Limb (tissue), 2 donors: Measurements from ENCODE around the gene PPA1.
"Not testable (repeated sequence)": the region's sequence is repeated elsewhere in the genome, so short reads cannot be mapped to it uniquely, and the experiment has no call there.

Experiments used
- DNase-seq, 2 donors: peaks; one replicate each; pipeline ENCODE4 v3.0.0-alpha.2; 2016; ENCODE audit errors: extremely low spot score in 2 of 2

The PPA1 gene

DNA sequence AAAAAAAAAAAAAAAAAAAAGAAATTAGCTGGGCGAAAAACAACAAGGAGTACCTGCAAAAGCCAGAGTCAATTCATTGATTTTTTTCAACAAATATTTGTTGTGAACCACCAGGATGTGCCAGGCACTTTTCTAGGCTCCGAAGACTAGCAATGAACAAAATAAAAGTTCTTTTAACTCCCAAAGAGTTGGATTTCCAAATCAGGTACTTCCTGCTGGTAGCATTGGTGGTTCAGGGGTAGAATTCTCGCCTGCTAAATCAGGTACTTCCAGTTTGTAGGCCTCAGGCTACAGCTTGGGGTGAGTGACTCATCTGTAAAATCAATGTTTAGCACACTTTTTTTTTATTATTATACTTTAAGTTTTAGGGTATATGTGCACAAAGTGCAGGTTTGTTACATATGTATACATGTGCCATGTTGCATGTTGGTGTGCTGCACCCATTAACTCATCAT is 10.9 kb downstream of the PPA1 start:
- DNase-seq, result no peak

DNA sequence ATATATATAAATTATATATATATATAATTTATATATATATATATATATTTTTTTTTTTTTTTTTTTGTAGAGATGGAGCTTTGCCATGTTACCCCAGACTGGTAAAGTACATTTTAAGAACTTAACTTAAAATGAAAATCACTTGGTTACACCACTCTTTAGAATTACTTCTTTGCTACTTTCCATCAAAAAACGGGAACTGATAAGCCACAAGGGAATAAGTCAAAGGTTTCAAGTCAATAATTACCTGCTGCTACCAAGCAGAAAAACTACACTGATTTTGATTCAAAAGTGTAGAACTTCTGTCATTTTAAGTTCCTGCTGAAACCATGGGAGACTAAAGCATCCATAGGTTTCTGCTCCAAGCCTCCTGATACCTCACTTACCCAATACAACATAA is 12.2 kb downstream of the PPA1 start:
- DNase-seq, result no peak

DNA sequence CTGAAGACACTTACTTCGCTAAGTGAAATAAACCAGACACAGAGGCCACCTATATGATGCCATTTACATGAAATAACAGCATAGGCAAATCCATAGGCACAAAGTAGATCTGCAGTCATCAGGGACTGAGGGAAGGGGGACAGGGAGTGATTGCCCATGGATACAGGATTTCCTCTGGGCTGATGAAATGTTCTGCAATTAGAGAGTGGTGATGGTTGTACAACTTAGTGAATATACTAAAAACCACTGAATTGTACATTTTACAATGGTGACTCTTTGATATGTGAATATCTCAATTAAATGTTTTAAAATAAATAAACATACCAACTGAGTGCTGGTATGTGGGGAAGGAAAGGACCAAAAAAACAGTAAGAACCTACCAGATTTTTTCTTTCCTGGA is 20.4 kb downstream of the PPA1 start:
- no peak for DNase-seq

DNA sequence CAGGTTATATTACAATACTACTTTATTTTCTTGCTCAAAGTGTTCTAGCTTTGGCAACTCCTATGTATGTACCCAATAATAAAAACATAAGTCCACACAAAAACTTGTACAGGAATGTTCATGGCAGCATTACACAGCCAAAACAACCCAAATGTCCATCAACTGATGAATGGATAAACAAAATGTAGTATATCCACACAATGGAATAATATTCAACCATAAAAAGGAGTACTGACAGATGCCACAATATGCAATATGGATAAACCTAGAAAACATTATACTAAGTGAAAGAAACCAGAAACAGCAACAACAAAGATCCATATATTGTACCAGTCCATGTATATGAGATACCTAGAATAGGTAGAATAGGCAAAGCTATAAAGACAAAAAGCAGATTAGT is 21.0 kb downstream of the PPA1 start:
- no peak for DNase-seq

DNA sequence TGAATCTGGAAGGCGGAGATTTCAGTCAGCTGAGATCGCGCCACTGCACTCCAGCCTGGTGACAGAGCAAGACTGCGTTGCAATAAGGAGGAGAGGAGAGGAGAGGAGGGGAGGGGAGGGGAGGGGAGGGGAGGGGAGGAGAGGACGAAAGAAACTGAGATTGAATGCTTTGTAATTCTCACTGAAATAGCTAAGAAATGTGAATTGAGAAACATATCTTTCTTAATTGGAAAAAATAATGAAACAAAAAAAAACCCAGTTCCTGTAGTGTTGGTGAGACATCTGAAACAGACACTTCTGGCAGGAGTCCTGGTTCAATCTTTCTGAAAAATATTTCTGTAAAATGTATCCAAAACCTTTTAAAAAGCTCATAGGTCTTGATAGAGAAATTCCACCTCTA is 26.5 kb downstream of the PPA1 start:
- no peak for DNase-seq

DNA sequence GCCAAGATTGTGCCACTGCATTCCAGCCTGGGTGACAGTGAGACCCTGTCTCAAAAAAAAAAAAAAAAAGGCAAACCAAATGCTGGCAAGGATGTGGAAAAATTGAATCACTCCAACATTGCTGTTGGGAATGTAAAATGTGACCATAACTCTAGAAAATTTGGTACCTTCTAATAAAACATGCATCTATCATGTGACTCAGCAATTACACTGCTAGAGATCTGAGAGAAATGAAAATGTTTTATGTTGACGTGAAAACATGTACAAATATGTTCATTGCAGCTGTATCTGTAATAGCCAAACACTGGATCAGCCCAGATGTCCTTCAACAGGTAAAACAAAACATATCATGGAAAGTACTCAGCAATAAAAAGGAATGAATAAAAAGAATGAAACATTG is 32.1 kb downstream of the PPA1 start:
- no peak for DNase-seq

DNA sequence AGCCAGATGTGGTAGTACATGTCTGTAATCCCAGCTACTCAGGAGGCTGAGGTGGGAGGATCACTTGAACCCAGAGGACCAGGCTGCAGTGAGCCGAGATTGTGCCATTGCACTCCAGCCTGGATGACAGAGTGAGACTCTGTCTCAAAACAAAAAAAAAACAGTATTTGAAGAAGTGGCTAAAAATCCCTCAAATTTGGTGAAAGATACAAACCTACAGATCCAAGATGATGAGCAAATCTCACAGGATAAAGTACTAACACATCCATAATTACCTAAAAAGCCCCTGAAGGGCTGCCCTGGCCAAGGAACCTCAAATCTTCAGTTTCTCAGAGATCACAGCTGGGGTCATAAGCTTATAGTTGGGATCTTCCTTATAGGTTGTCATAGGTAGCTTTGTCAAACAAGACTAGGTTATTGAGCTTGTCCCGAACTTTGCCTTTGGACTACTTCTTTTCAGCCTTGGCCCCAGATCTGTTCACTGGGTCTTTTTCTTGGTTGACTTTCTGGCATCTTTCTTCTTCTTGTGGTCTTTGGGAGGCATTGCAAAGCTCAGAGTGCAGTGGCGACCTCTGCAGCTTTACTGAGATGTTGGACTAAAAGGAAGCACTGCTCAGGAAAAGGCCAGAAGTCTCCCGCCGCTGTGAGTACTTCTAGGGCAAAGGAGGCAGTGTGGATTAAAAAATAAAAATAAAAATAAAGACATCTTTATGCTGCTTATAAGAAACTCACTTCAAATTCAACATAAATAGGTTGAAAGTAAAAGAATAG is 34.3 kb downstream of the PPA1 start:
- no peak for DNase-seq

DNA sequence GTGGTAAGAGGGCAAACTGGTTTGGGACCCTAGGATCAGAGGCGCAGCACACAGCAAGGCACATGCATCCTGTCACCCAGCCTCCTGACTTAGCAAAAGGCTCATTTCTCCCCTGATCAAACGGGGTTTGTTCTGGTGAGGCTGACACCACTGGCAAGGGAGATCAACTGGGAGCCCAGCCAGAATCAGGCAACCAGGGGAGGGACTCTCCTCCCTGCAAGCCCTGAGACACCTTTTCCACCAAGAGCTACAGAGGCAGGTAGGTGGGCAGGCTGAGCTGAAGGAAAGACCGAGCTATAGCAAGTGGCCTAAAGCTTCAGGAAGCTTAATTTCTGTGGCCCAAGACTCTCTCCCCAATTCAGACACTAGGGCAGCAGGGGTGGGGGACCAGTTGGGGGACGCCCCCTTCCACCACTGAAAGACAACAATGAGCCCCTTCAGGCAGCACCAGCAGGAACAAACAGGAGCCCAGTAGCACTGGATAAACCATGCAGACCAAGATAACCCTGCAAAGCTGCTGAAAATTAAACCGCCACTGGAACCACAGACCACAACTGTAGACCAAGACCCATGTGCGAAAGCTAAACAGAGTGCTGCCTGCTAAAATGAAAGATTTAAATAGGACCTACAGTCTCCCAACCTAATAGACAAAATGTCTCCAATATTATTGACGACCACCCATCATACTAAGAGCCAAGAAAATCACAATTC is 35.8 kb downstream of the PPA1 start:
- DNase-seq, result no peak

DNA sequence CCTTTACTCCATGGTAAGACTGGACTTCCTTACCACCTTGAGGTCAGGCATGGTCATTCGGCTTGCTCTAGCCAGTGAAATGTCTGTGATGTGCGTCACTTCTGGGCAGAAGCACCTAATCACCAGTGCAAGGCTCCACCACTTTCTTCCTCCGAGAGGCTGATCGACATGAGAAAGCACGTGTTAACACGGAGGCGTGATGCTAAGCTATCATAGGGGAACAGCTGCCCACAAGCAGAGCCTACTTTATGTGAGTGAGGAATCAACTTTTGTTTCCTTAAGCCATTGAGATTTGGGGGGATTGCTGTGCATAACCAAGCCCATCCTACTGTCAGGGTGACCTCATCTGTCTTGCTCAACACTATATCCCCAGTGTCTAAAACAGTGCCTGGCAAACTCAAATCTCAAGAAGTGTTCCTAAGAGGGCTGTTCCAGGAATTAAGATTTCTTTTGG is 39.8 kb downstream of the PPA1 start:
- DNase-seq, result no peak

DNA sequence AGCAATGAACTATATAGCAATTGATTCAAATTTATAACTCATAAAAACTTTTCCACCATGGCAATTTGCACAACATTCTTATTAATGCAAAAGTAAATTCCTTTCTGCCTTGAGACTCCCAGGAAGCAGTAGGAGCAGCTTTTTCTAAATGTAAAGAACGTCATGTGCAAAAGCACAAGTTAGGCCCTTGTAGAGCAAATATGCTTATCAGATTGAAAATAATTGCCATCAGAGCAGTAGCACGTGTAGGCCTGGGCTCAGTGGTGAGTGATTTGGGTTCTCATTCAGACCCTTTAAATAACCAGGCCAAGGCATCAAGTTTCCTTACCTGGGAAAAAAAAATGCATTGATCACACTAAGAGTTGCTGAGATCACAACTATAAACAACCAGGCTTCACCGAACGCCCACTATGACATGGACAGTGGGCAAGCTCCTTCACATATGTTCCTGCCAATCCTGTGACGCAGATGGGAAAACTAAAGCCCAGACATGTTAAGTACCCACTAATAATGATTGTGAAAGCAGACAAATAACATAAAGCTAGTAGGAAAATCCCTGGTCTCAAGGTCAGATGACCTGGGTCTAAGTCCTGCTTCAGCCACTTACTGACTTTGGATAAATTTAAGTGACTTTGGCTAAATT is 40.8 kb downstream of the PPA1 start:
- DNase-seq, result no peak

DNA sequence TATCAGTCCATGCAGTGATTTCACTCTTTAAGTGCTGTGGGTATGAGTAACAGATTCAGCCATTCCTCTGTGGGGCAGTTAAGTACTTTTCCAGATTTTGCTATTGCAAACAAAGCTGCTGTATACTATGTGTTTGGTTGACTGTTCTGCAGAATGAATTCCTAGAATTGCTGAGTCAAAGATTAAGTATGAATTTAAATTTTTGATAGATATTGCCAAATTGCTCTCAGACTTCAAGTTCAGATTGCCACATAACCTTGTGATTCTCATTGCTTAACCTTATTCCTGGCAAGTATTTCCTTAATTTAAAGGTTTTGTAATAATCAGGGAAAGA is 41.3 kb downstream of the PPA1 start:
- peak in 1 of 2 donors; percentile 36 for DNase-seq

DNA sequence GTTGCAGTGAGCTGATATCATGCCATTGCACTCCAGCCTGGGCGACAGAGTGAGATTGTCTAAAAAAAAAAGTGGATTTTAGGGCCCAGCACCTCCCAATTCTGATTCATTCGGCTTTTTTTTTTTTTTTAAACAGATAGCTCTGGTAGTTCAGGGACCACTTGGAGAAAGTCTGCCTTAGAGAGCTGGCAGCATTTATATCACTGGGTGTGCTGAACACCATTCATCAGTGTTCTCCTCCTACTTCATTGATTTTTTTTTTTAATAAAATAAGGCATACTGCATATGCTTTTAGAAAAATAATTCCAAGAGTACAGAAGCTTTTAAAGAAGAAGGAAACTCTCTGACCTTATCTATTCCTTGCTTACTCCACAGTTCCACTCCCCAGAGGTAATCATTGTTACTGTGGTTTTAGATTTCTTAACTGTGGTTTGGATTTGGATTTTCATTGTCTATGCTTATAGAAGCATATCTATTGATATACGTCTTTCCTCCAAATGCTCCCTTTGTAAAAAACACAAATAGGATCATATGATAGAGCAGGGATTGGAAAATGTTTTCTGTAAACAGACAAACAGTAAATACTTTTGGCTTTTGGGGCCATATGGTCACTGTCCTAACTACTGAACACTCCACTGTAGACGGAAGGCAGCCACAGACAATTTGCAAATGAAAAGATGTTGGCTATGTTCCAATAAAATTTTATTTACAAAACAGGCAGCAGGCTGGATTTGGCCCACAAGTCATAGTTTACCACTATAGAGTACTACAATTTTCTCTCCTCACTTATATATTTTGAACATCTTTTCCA is 41.9 kb downstream of the PPA1 start:
- no peak for DNase-seq

DNA sequence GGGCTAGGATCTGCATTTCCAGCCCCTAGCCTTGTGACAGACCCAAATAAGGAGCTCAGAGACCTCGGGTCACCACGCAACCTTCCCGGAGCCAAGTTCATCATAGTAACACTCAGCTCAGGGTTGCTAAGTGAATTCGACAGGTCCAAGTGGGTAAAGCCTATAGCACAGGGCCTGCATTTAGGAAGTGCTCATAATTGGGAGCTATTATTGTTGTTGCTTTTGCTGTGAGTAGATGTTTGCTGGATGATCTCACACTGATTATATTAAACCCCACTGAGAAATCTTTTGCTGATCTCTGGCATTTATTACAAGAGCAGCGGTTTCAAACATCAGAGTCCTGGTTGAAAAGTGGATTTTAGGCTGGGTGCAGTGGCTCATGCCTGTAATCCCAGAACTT is 42.6 kb downstream of the PPA1 start:
- no peak for DNase-seq

DNA sequence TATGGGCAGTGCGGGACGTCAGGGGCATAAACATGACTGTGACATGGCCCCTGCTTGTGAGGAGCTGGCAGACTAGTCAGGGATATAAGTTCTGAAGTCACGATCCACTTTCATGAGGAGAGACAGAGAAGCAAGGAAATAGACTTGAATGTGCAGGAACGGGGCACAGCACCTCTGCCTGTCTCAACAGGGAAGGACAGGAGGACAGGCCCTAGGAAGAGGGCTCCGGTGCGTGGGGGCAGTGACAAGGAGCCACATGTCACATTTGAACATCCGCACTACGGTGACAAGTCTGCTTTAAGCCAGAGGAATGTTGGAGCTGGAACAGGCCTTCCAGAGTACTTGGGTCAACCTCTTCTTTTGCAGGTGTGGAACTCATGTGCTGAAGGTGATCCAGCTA is 43.1 kb downstream of the PPA1 start:
- no peak for DNase-seq

DNA sequence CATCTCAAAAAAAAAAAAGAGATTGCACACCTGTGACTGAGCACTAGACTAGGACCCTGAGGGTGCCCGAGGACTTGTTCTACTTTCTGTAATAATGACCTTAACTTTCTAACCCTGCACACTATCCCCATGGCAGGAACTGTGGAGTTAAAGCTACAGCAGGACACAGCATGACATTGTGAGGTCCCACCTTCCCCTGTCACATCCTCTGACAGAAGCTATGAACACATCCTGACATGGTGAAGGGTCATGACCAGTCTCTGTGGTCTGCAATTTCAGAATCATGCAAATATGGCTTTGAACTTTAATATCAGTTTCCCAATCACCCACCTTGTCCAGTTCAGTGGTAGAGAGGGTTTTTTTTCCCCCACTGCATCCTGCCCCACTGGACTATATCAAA is 44.5 kb downstream of the PPA1 start:
- DNase-seq, result no peak

DNA sequence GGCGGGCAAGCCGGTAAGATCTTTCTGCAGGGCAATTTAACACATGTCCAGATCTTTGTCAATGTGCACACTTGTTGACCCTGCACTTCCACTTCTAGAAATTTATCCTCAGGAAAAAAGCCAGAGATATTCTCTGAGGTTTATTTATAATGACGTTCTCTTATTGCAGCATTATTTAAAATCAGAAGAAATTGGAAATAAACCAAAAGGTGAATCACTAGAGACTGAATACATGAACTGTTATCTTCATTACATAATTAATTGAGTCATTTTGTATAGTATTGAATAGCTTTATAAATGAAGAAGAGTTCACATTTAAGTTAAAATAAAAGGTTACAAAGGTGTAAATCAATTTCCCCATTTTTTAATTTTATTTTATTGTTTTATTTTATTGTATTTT is 46.7 kb downstream of the PPA1 start:
- no peak for DNase-seq

DNA sequence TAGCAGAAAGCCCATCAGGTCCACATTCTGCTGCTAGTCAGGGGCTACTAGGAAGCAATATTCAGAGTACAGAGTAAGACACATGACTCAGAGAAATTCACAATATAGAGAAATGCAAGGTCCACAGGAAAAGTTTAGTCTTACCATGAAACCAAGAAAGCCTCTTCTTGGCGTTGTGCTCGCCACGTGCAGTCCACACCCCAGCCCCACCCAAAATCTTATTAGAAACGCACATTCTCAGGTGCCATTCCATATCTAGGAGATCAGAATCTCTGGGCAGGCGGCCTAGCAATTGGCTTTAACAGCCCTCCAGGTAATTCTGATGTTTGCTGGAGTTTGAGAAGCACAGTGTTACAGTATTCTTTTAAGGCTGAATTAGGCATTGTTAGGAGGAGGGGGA is 47.1 kb downstream of the PPA1 start:
- no peak for DNase-seq

DNA sequence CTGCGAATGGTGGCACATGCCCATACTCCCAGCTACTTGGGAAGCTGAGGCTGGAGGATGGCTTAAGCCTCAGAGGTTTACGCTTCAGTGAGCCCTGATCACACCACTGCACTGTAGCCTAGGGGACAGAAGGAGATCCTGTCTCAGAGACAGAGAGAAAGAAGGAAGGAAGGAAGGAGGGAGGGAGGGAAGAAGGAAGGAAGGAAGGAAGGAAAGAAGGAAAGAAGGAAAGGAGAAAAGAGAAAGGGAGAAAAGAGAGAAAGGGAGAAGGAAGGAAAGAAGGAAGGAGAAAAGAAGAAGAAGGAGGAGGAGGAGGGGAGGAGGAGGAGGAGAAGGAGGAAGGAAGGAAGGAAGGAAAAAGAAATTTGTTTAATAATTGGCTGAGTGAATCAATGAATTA is 49.9 kb downstream of the PPA1 start:
- no peak for DNase-seq

DNA sequence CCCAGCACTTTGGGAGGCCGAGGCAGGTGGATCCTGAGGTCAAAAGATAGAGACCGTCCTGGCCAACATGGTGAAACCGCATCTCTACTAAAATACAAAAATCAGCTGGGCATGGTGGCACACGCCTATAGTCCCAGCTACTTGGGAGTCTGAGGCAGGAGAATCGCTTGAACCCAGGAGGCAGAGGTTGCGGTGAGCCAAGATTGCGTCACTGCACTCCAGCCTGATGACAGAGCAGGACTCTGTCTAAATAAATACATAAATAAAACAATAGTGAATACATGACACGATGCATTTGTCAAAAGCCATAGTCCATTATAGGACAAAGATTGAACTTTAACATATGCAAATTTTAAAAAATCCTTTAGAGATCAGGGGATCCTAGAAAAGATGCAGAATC is 54.0 kb downstream of the PPA1 start:
- not testable (repeated sequence) for DNase-seq

DNA sequence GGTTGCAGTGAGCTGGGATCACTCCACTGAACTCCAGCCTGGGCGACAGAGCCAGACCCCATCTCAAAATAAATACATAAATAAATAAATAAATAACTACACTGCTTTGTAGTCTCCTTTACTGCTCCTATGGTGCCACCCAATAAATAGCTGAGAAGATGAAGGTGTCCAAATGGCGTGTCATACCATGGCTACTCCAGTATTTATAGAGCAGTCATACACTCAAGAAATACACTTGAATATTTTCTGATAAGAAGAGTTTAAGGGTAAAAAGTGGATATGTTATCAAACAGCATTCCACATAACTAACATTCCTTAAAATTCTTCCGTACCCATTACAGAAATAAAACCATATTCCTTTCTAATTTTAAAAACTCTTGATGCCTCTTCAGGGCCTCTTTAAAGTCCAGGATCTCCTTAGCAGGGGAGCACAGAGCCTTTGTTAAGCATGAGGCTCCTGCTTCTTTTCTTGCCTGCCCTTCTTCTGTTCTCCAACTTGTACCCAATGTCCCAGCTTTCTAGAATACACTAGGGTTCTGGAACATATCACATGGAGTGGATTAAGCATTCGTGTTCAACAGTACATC is 55.0 kb downstream of the PPA1 start:
- no peak for DNase-seq

DNA sequence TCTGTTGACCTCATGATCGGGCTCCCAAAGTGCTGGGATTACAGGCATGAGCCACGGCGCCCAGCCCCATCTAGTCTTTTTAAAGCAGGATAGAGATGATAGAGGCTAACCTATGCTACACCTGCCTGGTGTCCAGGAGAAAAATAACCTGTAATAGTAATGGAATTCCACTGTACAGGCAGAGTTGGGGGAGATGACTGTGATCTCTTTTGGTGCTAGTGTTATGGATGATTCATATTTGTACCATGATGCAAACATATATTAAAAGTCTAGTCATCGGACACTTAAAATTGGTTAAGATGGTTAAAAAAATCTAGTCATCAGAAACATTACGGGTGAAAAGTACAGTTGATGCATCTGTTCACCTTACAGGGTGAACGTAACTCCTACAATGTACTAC is 56.8 kb downstream of the PPA1 start:
- DNase-seq, result no peak

DNA sequence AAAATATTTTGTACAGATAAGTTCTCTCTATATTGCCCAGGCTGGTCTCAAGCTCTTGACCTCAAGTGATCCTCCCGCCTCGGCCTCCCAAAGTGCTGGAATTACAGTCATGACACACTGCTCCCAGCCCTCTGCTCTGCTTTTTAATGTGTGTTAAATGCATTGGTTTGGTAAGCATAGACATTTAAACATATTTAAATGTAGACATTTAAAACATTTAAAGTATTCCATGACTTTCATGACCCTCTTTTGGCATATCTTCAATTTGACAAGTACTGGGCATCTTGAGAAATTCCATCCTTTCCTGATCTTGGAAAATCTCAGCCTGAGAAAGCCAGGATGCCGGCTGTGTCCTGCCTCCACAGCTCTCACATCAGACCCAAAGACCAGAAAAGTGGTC is 57.7 kb downstream of the PPA1 start:
- DNase-seq, result no peak
